ENCODE results near the gene SRRM5. TPM values are rescaled to one million over a fixed set of nuclear protein-coding genes. Genes with fewer than 3 reads are reported as not detected.
"Not testable (repeated sequence)": the region's sequence is repeated elsewhere in the genome, so short reads cannot be mapped to it uniquely, and the experiment has no call there.

Gene SRRM5
- total and polyA plus RNA-seq, 2 experiments from 2014 or later = 0.24 to 0.27 TPM

GRCh38 chr19:43581467-43581866, 30.4 kb upstream of the SRRM5 start:
- Histone ChIP-seq H3K4me2 (peak overlapping the region; percentile 89), H3K27ac (no peak overlapping the region), H3K9me3 (ENCODE audit: low read depth) (no peaks in the 10 kb centered on the region), H3K36me3 (replicated peaks; ENCODE audit: insufficient read depth, low read depth) (no peaks in the 10 kb centered on the region), H4K20me1 (ENCODE audit: insufficient read depth, poor library complexity, severe bottlenecking) (no peaks in the 10 kb centered on the region), H3K4me3 (no peak overlapping the region), H3K9me2 (replicated peaks; ENCODE audit: insufficient read depth) (no peaks in the 10 kb centered on the region), H2AFZ (no peak overlapping the region), H3K4me1 (ENCODE audit: insufficient read depth) (peaks cover 7% of the 10 kb centered on the region), H3K79me2 (no peaks in the 10 kb centered on the region), H3K27me3 (no peaks in the 10 kb centered on the region)
- DNase-seq (ENCODE audit: low spot score) = no peak
- TF ChIP-seq EZH2phosphoT487 (IDR thresholded peaks at IDR 0.05; ENCODE audit: low read depth, severe bottlenecking, unreplicated experiment) (no peak), EZH2 (IDR thresholded peaks at IDR 0.05; ENCODE audit: borderline replicate concordance) (no peak)
- TF ChIP-seq, protein P1, sequence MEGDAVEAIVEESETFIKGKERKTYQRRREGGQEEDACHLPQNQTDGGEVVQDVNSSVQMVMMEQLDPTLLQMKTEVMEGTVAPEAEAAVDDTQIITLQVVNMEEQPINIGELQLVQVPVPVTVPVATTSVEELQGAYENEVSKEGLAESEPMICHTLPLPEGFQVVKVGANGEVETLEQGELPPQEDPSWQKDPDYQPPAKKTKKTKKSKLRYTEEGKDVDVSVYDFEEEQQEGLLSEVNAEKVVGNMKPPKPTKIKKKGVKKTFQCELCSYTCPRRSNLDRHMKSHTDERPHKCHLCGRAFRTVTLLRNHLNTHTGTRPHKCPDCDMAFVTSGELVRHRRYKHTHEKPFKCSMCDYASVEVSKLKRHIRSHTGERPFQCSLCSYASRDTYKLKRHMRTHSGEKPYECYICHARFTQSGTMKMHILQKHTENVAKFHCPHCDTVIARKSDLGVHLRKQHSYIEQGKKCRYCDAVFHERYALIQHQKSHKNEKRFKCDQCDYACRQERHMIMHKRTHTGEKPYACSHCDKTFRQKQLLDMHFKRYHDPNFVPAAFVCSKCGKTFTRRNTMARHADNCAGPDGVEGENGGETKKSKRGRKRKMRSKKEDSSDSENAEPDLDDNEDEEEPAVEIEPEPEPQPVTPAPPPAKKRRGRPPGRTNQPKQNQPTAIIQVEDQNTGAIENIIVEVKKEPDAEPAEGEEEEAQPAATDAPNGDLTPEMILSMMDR (IDR thresholded peaks at IDR 0.05; ENCODE audit: poor library complexity) = no peak
- 79% methylated on average over 7 of the region's 7 CpGs for WGBS (ENCODE audit: low lambda C conversion rate, missing lambda C conversion rate)

DNA sequence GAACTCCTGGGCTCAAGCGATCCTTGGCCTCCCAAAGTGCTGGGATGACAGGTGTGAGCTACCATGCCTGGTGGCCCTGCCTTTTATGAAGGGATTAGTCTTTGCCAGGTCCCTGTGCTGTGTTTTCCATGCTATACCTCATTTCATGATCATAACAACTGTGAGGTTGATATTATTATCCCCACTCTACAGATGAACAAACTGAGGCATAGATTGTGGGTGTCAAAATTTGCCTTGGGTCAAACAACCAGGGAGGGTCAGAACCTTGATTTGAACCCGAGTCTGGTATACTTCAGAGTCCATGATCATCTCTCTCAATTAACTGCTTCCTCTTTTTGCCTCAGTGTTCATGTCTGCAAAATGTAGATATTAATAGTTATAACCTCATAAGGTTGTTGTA, 29.4 kb upstream of the SRRM5 start:
- no peak overlapping the region for H2AFZ ChIP-seq
- peaks cover 7% of the 10 kb centered on the region for H3K4me1 ChIP-seq (ENCODE audit: insufficient read depth)
- no peak overlapping the region for H3K4me3 ChIP-seq
- no peak overlapping the region for H3K4me2 ChIP-seq
- no peaks in the 10 kb centered on the region for H3K27me3 ChIP-seq
- DNase-seq (ENCODE audit: low spot score) = no peak
- no peaks in the 10 kb centered on the region for H3K9me2 ChIP-seq (replicated peaks; ENCODE audit: insufficient read depth)
- H3K9me3 ChIP-seq (ENCODE audit: low read depth) = no peaks in the 10 kb centered on the region
- no peak for TF ChIP-seq EZH2phosphoT487 (IDR thresholded peaks at IDR 0.05; ENCODE audit: low read depth, severe bottlenecking, unreplicated experiment)
- TF ChIP-seq EZH2 (IDR thresholded peaks at IDR 0.05; ENCODE audit: borderline replicate concordance) = no peak
- TF ChIP-seq, protein P1 (IDR thresholded peaks at IDR 0.05; ENCODE audit: poor library complexity) = no peak
- 98% methylated on average over 2 of the region's 2 CpGs for WGBS (ENCODE audit: low lambda C conversion rate, missing lambda C conversion rate)
- H3K36me3 ChIP-seq (replicated peaks; ENCODE audit: insufficient read depth, low read depth) = no peaks in the 10 kb centered on the region
- no peaks in the 10 kb centered on the region for H4K20me1 ChIP-seq (ENCODE audit: insufficient read depth, poor library complexity, severe bottlenecking)
- no peak overlapping the region for H3K27ac ChIP-seq
- no peaks in the 10 kb centered on the region for H3K79me2 ChIP-seq

GRCh38 chr19:43584484-43584883, 27.4 kb upstream of the SRRM5 start:
- no peaks in the 10 kb centered on the region for H3K36me3 ChIP-seq (replicated peaks; ENCODE audit: insufficient read depth, low read depth)
- no peaks in the 10 kb centered on the region for H3K9me3 ChIP-seq (ENCODE audit: low read depth)
- TF ChIP-seq, protein P1 (IDR thresholded peaks at IDR 0.05; ENCODE audit: poor library complexity) = no peak
- TF ChIP-seq EZH2 (IDR thresholded peaks at IDR 0.05; ENCODE audit: borderline replicate concordance) (no peak), EZH2phosphoT487 (IDR thresholded peaks at IDR 0.05; ENCODE audit: low read depth, severe bottlenecking, unreplicated experiment) (no peak)
- H3K4me2 ChIP-seq = no peak overlapping the region
- H3K27ac ChIP-seq = peak overlapping the region; percentile 91
- no peak overlapping the region for H3K4me3 ChIP-seq
- peaks cover 7% of the 10 kb centered on the region for H3K4me1 ChIP-seq (ENCODE audit: insufficient read depth)
- H3K27me3 ChIP-seq = no peaks in the 10 kb centered on the region
- no peaks in the 10 kb centered on the region for H3K9me2 ChIP-seq (replicated peaks; ENCODE audit: insufficient read depth)
- no peak overlapping the region for H2AFZ ChIP-seq
- H3K79me2 ChIP-seq = no peaks in the 10 kb centered on the region
- peak; percentile 22 for DNase-seq (ENCODE audit: low spot score)
- WGBS (ENCODE audit: low lambda C conversion rate, missing lambda C conversion rate) = 100% methylated on average over 1 of the region's 1 CpG
- H4K20me1 ChIP-seq (ENCODE audit: insufficient read depth, poor library complexity, severe bottlenecking) = no peaks in the 10 kb centered on the region

GRCh38 chr19:43586346-43586745, 25.5 kb upstream of the SRRM5 start:
- no peaks in the 10 kb centered on the region for H3K79me2 ChIP-seq
- no peaks in the 10 kb centered on the region for H4K20me1 ChIP-seq (ENCODE audit: insufficient read depth, poor library complexity, severe bottlenecking)
- H2AFZ ChIP-seq = no peak overlapping the region
- no peak overlapping the region for H3K27ac ChIP-seq
- no peak for DNase-seq (ENCODE audit: low spot score)
- WGBS (ENCODE audit: low lambda C conversion rate, missing lambda C conversion rate) = 82% methylated on average over 2 of the region's 2 CpGs
- no peaks in the 10 kb centered on the region for H3K27me3 ChIP-seq
- no peaks in the 10 kb centered on the region for H3K9me2 ChIP-seq (replicated peaks; ENCODE audit: insufficient read depth)
- no peaks in the 10 kb centered on the region for H3K9me3 ChIP-seq (ENCODE audit: low read depth)
- TF ChIP-seq EZH2phosphoT487 (IDR thresholded peaks at IDR 0.05; ENCODE audit: low read depth, severe bottlenecking, unreplicated experiment) = no peak
- no peak for TF ChIP-seq EZH2 (IDR thresholded peaks at IDR 0.05; ENCODE audit: borderline replicate concordance)
- no peak overlapping the region for H3K4me2 ChIP-seq
- no peak overlapping the region for H3K4me3 ChIP-seq
- no peaks in the 10 kb centered on the region for H3K4me1 ChIP-seq (ENCODE audit: insufficient read depth)
- no peaks in the 10 kb centered on the region for H3K36me3 ChIP-seq (replicated peaks; ENCODE audit: insufficient read depth, low read depth)

GRCh38 chr19:43587029-43587428, 24.9 kb upstream of the SRRM5 start:
- 98% methylated on average over 3 of the region's 3 CpGs for WGBS (ENCODE audit: low lambda C conversion rate, missing lambda C conversion rate)
- H3K4me1 ChIP-seq (ENCODE audit: insufficient read depth); H3K4me3 ChIP-seq; H3K79me2 ChIP-seq; H3K36me3 ChIP-seq (replicated peaks; ENCODE audit: insufficient read depth, low read depth); H3K27me3 ChIP-seq; H3K4me2 ChIP-seq; H2AFZ ChIP-seq; H4K20me1 ChIP-seq (ENCODE audit: insufficient read depth, poor library complexity, severe bottlenecking); H3K9me3 ChIP-seq (ENCODE audit: low read depth); H3K27ac ChIP-seq; DNase-seq (ENCODE audit: low spot score); H3K9me2 ChIP-seq (replicated peaks; ENCODE audit: insufficient read depth): not testable (repeated sequence)

Measured in hepatocyte (in vitro differentiated cells).